ENCODE measurements around the gene CRBN.

CRBN gene

GRCh38 chr3:3113042-3113709 is 66.3 kb downstream of the CRBN start:
- no peaks in the 10 kb centered on the region for H3K9me3 ChIP-seq (ENCODE audit: low read depth, low read length)
- no peaks in the 10 kb centered on the region for H3K36me3 ChIP-seq (ENCODE audit: insufficient read depth, low read length)
- H3K27ac ChIP-seq: no peak overlapping the region
- no peak overlapping the region for H3K4me3 ChIP-seq
- H3K9ac ChIP-seq (ENCODE audit: insufficient read length): no peak overlapping the region
- no peak for DNase-seq (ENCODE audit: low read depth, low spot score)
- no peak for TF ChIP-seq FOXP2 (optimal IDR thresholded peaks at IDR 0.05; ENCODE audit: control extremely low read depth, extremely low read length, insufficient read depth)
- TF ChIP-seq EZH2 (IDR thresholded peaks at IDR 0.05): no peak
- TF ChIP-seq POLR2AphosphoS5 (IDR thresholded peaks at IDR 0.05; ENCODE audit: borderline replicate concordance, low read depth, low read length): no peak

- no peak overlapping the region for H3K27ac ChIP-seq
- no peak for DNase-seq (ENCODE audit: low read depth, low spot score)
- no peak for TF ChIP-seq EZH2 (IDR thresholded peaks at IDR 0.05)
- no peak for TF ChIP-seq POLR2AphosphoS5 (IDR thresholded peaks at IDR 0.05; ENCODE audit: borderline replicate concordance, low read depth, low read length)
- no peak for TF ChIP-seq FOXP2 (optimal IDR thresholded peaks at IDR 0.05; ENCODE audit: control extremely low read depth, extremely low read length, insufficient read depth)
Measured at GRCh38 chr3:3110749-3111361, 68.6 kb downstream of the CRBN start.

DNA sequence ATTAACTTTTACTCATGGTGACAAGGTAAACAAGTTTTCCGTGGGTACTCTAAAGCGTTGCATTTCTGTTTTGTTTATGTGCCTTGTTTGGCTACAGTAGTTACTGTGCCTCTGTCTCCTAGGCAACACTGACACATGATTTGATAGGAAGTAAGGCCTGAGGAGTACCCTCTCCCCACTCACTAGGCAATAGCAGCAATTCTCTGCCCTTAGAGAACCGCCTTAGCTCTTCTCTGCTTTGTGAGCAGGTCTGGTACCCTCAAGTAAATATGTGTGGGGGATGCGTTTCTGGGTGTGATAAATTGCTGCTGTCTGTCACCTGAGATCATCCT is 69.2 kb downstream of the CRBN start, which contains the start of gene IL5RA:
Gene IL5RA (minus strand): TSS at position 76 of the 332 bp plus-strand sequence. CDS start 5,390 bp downstream, outside the sequence.
- Histone ChIP-seq H3K4me3 (no peak within 1 kb of the TSS), H3K9me3 (ENCODE audit: low read depth, low read length) (no peaks in the 10 kb centered on the region), H3K27ac (no peak within 1 kb of the TSS), H3K9ac (ENCODE audit: insufficient read length) (no peak within 1 kb of the TSS), H3K36me3 (ENCODE audit: insufficient read depth, low read length) (no peaks in the 10 kb centered on the region)
- TF ChIP-seq POLR2AphosphoS5 (IDR thresholded peaks at IDR 0.05; ENCODE audit: borderline replicate concordance, low read depth, low read length) (no peak), FOXP2 (optimal IDR thresholded peaks at IDR 0.05; ENCODE audit: control extremely low read depth, extremely low read length, insufficient read depth) (no peak), EZH2 (IDR thresholded peaks at IDR 0.05) (no peak)
- no peak for DNase-seq (ENCODE audit: low read depth, low spot score)

More at GRCh38 chr3:3110749-3111361, 68.6 kb downstream of the CRBN start:
- H3K4me3 ChIP-seq: no peak overlapping the region
- no peak overlapping the region for H3K9ac ChIP-seq (ENCODE audit: insufficient read length)
- no peaks in the 10 kb centered on the region for H3K36me3 ChIP-seq (ENCODE audit: insufficient read depth, low read length)
- no peaks in the 10 kb centered on the region for H3K9me3 ChIP-seq (ENCODE audit: low read depth, low read length)

- Histone ChIP-seq H3K36me3 (ENCODE audit: insufficient read depth, low read length) (no peaks in the 10 kb centered on the region), H3K4me3 (no peak overlapping the region), H3K9ac (ENCODE audit: insufficient read length) (no peak overlapping the region), H3K9me3 (ENCODE audit: low read depth, low read length) (no peaks in the 10 kb centered on the region), H3K27ac (no peak overlapping the region)
- no peak for DNase-seq (ENCODE audit: low read depth, low spot score)
- no peak for TF ChIP-seq EZH2 (IDR thresholded peaks at IDR 0.05)
- TF ChIP-seq POLR2AphosphoS5 (IDR thresholded peaks at IDR 0.05; ENCODE audit: borderline replicate concordance, low read depth, low read length): no peak
- no peak for TF ChIP-seq FOXP2 (optimal IDR thresholded peaks at IDR 0.05; ENCODE audit: control extremely low read depth, extremely low read length, insufficient read depth)
Measured at GRCh38 chr3:3109407-3110298, 69.8 kb downstream of the CRBN start.

DNA sequence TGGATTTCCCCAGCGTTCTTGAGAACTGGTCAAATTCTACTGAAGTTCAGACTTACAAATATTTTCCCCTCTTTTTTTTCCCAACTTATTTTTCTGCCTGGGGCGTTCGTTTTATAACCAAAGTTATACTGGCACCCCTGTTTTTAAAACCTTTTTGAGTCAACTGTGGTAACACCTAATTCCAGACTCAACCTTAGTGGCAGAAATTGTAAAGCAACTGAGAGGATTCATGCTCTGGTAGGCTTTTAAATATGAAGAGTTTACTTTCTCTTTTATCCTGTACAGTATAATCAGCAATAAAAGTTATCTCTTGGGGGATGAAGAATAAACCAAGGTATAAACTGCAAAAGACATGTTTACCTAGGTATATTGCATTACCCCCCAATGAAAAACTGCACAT is 71.6 kb downstream of the CRBN start:
- no peak overlapping the region for H3K9ac ChIP-seq (ENCODE audit: insufficient read length)
- no peaks in the 10 kb centered on the region for H3K36me3 ChIP-seq (ENCODE audit: insufficient read depth, low read length)
- DNase-seq (ENCODE audit: low read depth, low spot score): no peak
- TF ChIP-seq FOXP2 (optimal IDR thresholded peaks at IDR 0.05; ENCODE audit: control extremely low read depth, extremely low read length, insufficient read depth) (no peak), POLR2AphosphoS5 (IDR thresholded peaks at IDR 0.05; ENCODE audit: borderline replicate concordance, low read depth, low read length) (no peak)
- no peak overlapping the region for H3K4me3 ChIP-seq
- no peaks in the 10 kb centered on the region for H3K9me3 ChIP-seq (ENCODE audit: low read depth, low read length)
- H3K27ac ChIP-seq: no peak overlapping the region

DNA sequence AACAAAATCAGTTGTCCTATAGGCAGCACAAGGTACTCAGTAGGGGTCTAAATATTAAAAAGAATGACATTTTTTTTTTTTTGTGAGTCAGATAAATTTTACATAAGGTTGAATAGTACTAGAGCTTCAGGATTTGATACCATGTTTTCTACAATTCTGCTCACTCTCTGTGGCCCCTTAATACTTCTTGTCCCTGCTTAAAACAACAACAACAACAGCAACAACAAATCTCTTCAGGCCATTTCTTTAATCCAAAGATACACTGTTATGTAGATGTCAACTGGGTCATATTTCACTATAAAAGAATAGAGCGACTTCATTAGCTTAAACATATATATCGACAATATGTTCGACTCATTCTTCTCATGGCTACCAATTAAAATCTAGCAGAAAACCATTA is 72.3 kb downstream of the CRBN start:
- Histone ChIP-seq H3K9ac (ENCODE audit: insufficient read length) (no peak overlapping the region), H3K27ac (no peak overlapping the region), H3K9me3 (ENCODE audit: low read depth, low read length) (no peaks in the 10 kb centered on the region), H3K36me3 (ENCODE audit: insufficient read depth, low read length) (no peaks in the 10 kb centered on the region), H3K4me3 (no peak overlapping the region)
- no peak for DNase-seq (ENCODE audit: low read depth, low spot score)
- TF ChIP-seq EZH2 (IDR thresholded peaks at IDR 0.05): no peak
- no peak for TF ChIP-seq FOXP2 (optimal IDR thresholded peaks at IDR 0.05; ENCODE audit: control extremely low read depth, extremely low read length, insufficient read depth)
- TF ChIP-seq POLR2AphosphoS5 (IDR thresholded peaks at IDR 0.05; ENCODE audit: borderline replicate concordance, low read depth, low read length): no peak

DNA sequence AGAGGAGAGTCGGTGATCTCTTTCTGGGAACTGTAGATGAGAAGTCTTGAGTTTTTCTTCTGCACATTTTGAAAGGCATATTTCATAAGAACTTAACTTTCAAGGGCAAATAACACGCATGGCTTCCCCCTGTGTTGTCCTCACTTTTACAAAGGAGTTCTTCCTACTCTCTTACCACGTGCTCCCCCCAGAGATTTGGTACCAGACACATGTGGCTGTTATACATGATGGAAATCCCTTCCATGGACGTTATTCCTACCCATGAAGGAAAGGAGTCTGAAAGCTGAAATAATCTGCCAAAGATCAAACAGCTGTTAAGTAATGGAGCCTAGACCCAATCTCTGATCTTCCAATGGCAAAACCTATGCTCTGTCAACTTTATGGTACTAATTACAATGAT is 73.7 kb downstream of the CRBN start:
- no peak for TF ChIP-seq EZH2 (IDR thresholded peaks at IDR 0.05)
- TF ChIP-seq POLR2AphosphoS5 (IDR thresholded peaks at IDR 0.05; ENCODE audit: borderline replicate concordance, low read depth, low read length): no peak
- no peak for TF ChIP-seq FOXP2 (optimal IDR thresholded peaks at IDR 0.05; ENCODE audit: control extremely low read depth, extremely low read length, insufficient read depth)
- Histone ChIP-seq H3K9ac (ENCODE audit: insufficient read length) (no peak overlapping the region), H3K36me3 (ENCODE audit: insufficient read depth, low read length) (no peaks in the 10 kb centered on the region), H3K4me3 (no peak overlapping the region), H3K9me3 (ENCODE audit: low read depth, low read length) (no peaks in the 10 kb centered on the region), H3K27ac (no peak overlapping the region)
- no peak for DNase-seq (ENCODE audit: low read depth, low spot score)

GRCh38 chr3:3105246-3105645 is 74.2 kb downstream of the CRBN start:
- Histone ChIP-seq H3K36me3 (ENCODE audit: insufficient read depth, low read length) (no peaks in the 10 kb centered on the region), H3K4me3 (no peak overlapping the region), H3K9me3 (ENCODE audit: low read depth, low read length) (no peaks in the 10 kb centered on the region), H3K9ac (ENCODE audit: insufficient read length) (no peak overlapping the region), H3K27ac (no peak overlapping the region)
- TF ChIP-seq EZH2 (IDR thresholded peaks at IDR 0.05): no peak
- no peak for TF ChIP-seq POLR2AphosphoS5 (IDR thresholded peaks at IDR 0.05; ENCODE audit: borderline replicate concordance, low read depth, low read length)
- TF ChIP-seq FOXP2 (optimal IDR thresholded peaks at IDR 0.05; ENCODE audit: control extremely low read depth, extremely low read length, insufficient read depth): no peak
- DNase-seq (ENCODE audit: low read depth, low spot score): no peak
